Stimulated activated CD4-positive, alpha-beta T cell treated with anti-CD3 and anti-CD28 coated beads, Interleukin-2, amount 100 ng/mL, for 48 hours (primary cell): ENCODE results near the gene HPCAL4.

ENCODE experiments used
- DNase-seq, 2 donors: peaks; one replicate each; pipeline ENCODE4 v3.0.0-alpha.2; 2020

Gene HPCAL4

GRCh38 chr1:39700348-39700747 lies 9.1 kb upstream of the HPCAL4 start:
- DNase-seq = no peak

DNA sequence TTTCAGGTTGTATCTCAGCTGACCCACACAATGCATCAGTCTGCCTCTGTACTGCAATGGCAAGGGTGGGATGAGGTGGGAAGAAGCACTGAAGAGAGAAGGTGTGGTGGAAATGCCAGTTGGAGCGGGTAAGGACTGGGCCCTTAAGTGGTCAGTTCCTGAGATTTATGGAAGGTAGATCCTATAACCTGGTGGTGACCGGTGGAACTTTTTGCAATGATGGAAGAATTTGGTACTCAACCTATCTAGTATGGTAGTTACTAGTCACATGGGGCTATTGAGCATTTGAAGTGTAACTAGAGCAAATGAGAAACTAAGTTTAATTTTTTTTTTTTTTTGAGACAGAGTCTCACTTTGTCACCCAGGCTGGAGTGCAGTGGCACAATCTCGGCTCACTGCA lies 8.2 kb upstream of the HPCAL4 start:
- DNase-seq = no peak

- DNase-seq = no peak
Measured at GRCh38 chr1:39698568-39698967, 7.3 kb upstream of the HPCAL4 start.

GRCh38 chr1:39696448-39696847 lies 5.2 kb upstream of the HPCAL4 start:
- DNase-seq = no peak

GRCh38 chr1:39695016-39695415 lies 3.8 kb upstream of the HPCAL4 start:
- DNase-seq = no peak

GRCh38 chr1:39694026-39694425 lies 2.8 kb upstream of the HPCAL4 start:
- no peak for DNase-seq

DNA sequence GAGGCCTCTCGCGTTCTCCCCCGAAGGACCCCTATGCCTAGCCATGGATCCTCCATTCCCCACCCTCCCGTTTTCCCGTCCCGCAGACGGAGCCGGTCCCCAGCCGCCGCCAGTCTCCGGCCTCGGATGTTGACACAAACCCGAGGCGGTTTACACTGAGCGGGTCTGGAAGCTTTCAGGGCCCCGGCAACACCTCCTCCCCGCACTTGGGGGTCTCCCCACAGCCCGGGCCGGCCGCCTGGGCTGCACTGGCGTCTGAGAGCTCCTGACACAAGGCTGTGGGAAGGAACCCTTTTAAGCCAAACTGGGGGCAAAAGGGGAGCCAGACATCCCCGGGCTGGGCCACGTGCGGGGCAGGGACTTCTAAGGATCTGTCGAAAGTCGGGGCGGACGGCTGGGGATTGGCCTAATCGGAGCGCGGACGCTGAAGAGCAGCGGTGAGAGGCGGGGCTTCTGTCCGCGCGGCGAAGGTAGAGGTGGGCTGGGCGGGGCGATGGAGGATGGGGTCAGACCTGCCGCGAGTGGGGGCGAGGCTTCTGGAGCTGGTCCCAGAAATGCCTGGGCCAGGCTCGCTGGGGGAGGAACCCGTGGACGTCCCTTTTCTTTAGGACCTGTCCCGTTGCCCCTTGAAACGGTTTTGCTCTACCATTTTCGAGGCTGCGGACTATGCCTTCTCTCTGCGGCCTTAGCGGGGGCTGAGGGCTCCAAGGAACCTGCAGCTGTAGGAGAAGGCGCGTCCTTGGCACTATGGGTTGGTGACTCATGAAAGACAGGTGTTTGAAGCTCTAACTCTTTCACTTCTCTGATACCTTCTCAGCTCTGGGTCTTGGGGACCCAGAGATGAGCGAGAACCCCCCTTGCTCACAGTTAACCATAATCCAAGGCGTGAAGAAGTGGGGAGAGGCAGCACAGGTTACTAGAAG lies 1.2 kb upstream of the HPCAL4 start:
- DNase-seq = no peak

- no peak for DNase-seq
Measured at GRCh38 chr1:39690794-39691382, 345 bp downstream of the HPCAL4 start.

GRCh38 chr1:39690225-39690624 lies 1.0 kb downstream of the HPCAL4 start:
- no peak for DNase-seq

- no peak for DNase-seq
Measured at GRCh38 chr1:39689635-39690034, 1.6 kb downstream of the HPCAL4 start.

- no peak for DNase-seq
Measured at GRCh38 chr1:39689214-39689613, 2.0 kb downstream of the HPCAL4 start.

DNA sequence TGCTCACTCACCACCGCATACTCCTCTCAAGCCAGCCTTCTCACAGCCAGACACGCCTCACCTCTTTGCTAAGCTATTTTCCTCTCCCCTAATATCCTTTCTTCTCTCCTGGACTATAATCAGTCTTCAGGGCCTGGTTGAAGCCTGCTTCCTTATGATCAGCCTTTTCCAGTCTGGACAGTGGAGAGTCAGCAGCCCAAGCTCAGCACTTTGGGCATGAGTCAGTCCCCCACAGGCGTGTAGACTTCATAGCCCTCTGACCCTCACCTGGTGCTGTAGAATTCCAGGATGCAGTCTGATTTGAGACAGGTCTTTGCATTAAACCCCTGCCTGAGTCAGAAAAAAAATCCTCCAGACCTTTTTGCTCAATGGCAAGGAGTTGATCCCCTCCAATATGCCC lies 2.5 kb downstream of the HPCAL4 start:
- no peak for DNase-seq

DNA sequence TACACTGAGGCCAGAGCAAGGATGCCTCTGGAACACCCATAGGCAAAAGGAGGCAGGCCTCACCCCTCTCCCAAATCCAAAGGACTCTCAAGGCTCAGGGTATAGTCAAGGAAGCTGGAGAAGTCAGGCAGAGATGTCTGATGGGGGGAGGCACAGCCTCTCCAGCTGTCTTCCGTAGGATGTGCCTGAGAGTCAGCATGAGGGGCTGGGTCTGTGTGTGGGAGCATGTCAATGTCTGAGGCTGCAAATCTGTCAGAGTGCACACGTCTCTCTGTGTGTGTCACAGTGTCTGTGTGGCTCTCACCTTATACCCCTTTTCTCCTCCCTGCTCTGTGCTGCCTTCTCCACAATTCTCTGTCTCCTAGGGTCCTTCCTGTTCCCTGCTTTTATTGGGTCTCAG lies 4.0 kb downstream of the HPCAL4 start:
- DNase-seq = no peak

DNA sequence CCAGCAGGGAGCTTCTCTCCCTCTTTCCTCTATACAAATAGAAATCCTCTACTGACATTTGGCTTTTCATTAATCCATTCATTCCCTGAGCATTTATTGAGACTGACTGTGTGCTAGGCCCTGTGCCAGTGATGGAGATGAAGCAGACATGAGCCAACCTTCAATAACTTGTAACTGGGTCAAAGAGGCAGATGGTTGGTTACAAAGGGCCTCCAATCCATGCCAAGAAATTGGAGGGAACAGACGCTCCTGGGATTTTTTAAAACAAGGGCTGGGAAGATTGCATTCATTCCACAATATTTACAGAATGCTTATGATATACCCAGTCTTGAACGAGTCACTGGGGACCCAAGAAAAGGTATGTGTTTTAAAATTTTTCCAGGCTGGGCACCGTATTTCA lies 6.2 kb downstream of the HPCAL4 start:
- DNase-seq = no peak

DNA sequence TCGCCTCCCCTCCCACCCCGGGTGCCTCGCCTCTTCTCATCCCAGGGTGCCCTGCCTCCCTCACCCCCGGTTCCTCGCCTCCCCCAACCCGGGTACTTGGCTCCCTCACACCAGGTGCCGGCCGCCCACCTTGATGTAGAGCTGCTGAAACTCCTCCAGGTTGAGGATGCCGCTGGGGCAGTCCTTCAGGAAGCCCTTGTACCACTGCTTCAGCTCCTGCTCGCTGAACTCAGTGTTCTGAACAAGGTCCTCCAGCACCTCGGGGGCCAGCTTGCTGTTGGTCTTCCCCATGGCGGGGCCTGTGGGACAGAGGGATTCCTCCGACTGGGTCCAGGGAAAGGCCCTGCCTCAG lies 6.9 kb downstream of the HPCAL4 start:
- no peak for DNase-seq

GRCh38 chr1:39683591-39684312 lies 7.5 kb downstream of the HPCAL4 start:
- no peak for DNase-seq

DNA sequence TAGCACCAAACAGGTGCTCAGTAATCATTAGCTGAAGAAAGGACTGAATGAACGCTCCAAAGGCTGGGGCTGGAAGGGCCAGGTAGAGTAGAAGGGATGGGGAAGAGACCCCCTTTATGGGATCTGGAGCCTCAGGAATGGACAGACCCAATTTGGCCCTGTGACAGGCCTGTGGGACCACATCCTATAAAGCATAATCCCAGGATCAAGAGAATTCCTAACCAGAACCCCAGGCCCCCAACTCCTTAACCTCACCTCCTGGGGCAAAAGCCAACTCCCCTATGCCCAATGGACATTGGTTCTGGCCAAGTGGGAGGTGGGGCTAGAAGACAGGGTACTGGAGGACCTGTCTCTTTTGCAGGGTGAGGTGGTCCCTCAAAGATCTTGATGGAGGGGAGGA lies 9.2 kb downstream of the HPCAL4 start:
- no peak for DNase-seq

DNA sequence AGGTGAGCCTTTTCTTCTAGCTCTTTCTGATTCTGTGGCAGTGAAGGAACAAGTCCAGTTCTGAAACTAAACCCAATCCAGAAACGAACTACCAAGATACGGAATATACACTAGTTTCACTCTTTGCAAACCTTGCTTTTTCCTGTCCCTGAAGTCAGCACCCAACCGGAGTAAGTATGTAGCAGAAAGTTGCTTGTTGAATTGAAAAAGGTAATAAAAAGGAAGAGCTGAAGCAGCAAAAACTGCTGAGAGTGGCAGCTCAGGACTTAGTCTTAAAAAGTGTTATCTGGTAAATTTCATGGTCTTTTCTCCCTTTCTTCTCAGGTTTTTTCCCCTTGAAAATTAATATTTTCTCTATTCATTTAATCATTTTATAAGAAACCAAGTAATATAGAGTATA lies 9.9 kb downstream of the HPCAL4 start:
- DNase-seq = no peak

DNA sequence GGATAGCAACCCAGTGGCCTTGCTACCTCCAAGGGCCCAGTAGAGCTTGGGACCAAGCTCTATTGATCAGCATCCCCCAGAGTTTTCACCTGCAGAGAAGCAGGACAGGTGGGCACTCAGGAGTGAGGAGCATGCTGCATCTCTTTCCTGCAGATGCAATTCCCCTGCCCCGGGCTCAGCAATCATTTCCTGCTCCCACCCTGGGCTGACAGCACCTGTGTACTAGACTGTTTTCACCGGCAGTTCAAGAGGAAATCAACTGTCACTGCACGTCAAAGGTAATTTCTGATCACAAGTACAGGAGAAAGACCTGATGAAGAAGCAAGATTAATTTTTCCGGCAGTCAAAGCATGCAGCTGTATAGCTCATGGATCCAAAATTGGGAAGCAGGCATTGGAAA lies 10.5 kb downstream of the HPCAL4 start:
- no peak for DNase-seq

DNA sequence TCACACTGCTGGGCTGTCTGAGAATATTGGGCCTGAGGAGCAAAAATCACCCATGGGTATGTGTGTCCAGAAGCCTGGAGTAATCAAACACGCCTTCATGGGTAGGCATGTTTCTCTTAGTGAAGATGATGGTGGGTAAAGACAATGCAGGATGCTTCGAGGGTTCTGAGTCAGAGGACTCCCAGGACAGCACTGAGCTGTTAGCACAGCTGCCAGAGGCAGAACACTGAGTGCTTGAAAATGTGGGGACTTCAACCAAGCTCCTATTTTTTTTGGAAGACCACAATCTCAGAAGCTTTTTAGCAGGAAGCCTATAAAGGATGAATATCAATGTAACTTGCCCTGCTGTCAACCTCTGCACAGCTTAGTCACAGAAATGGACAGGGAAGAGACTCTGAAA lies 11.4 kb downstream of the HPCAL4 start:
- no peak for DNase-seq

DNA sequence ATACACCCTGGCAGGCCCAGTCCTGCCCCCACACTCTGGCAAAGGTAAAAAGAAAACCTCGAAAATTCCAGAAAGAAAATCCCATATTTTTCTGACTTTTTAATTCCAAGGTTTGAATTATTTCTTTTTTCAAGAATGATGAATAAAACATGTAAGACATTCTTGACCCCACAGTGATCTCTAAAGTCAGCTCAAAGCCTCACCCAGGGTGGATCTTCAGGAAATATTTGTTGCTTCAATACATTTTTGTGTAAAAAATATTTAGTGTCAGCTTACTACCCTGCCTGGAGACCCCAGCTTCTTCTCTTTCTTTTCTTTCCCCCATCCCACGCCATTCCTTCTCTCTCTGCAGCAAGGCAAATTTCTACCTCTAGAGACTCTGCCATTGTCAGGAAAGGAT lies 12.3 kb downstream of the HPCAL4 start:
- DNase-seq = no peak

GRCh38 chr1:39677645-39678044 lies 13.6 kb downstream of the HPCAL4 start:
- DNase-seq = no peak

- DNase-seq = no peak
Measured at GRCh38 chr1:39676948-39677548, 14.2 kb downstream of the HPCAL4 start.

DNA sequence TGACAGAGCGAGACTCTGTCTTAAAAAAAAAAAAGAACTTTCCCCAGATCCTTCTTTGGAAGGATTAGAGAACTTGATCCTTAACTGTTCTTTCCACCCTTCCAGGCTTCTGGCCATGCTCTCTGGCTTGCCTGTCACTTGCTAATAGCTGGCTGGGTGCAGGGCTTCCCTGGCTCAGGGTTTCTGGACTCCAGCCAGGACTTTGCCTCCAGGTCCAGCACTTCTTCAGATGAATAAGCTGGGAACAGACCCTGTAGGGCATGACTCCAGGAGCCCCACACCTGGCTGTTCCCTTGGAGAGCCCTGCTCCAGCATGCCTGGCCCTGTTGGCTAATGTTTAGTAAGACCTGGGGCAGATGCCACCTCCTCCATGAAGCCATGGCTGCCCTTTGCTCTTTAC lies 16.0 kb downstream of the HPCAL4 start:
- no peak for DNase-seq
